OCI-M2 (cell line): ENCODE data around the gene APOL4.
"Not testable (repeated sequence)": the region's sequence is repeated elsewhere in the genome, so short reads cannot be mapped to it uniquely, and the experiment has no call there.

Experiments used
- DNase-seq: peaks from one replicate; lab custom pipeline; 2025; ENCODE audit not compliant: unreplicated experiment; lab: John Stamatoyannopoulos, UW

Gene APOL4

DNA sequence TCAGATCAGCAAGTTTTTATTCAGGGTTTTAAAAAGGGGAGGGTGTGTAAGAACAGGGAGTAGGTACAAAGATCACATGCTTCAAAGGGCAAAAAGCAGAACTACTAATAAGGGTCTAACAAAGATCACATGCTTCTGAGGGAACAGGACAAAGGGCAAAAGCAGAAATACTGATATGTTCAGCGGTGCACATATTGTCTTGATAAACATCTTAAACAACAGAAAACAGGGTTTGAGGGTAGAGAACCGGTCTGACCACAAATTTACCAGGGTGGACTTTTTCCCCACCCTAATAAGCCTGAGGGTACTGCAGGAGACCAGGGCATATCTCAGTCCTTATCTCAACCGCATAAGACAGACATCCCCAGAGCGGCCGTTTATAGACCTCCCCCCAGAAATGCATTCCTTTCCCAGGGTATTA, 7.9 kb upstream of the APOL4 start:
- not testable (repeated sequence) for DNase-seq

DNA sequence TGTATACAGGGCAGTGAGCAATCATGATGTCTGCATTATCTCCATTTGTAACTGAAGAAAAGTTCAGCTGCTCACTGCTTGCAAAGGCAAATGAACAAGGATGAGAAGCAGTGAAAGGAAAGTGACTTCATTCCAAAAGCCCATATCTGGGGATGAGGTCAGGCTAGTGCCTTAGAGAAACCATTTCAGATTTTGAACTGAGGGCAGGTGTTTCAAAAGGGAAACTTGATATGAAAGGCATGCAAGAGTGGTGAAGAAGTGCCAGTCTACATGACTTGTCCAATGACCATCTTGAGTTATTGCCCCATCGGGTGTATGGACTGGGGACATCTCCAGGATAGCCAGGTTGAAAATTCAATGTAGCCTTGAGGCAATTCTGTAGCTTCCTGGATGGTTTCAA, 7.3 kb upstream of the APOL4 start:
- DNase-seq: no peak

DNA sequence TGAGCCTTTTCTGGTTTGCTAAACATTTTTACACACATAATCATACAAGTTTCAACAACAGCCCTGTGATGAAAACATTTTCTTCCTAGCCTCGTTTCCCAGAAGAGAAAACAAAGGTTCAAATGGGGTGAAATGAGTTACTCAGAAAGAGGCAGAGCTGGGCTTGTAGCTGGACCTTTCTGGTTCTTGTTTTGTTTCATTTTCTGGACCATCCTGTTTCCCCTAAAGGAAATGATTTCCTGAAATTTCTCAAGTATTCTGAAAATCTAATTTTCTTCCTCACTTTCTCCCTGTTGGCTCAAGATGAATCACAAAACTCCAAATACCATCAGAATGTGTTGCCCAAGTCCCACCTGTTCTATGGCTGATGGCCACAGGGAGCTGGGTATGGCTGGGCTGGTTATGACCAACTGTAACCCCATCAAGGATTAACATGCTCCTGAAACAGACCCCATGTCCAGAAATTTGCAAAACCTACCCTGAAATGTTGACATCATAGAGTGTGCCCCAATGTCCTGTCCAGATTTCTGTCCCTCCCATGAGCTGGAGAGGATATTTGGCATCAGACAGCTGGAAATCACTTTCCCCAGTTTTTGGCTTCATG, 6.7 kb upstream of the APOL4 start:
- no peak for DNase-seq

DNA sequence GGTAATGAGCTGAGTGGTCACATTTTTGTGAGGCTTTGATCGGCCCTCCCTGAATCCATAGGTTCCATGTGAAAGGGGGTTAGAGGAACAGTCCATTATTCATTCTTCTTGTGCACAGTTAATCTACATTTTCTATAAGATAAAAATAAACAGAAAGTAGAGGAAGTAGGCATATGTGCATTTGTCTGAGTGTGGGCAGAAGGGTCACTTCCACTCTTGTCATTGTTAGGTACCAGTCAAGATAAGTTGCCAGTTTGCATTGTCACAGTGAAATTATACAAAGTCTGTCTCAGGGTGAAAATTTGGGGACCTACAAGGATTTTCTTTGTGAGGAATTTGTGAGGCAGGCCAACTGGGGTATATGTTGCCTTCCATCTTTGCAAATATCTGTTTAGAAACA, 4.6 kb upstream of the APOL4 start:
- no peak for DNase-seq

DNA sequence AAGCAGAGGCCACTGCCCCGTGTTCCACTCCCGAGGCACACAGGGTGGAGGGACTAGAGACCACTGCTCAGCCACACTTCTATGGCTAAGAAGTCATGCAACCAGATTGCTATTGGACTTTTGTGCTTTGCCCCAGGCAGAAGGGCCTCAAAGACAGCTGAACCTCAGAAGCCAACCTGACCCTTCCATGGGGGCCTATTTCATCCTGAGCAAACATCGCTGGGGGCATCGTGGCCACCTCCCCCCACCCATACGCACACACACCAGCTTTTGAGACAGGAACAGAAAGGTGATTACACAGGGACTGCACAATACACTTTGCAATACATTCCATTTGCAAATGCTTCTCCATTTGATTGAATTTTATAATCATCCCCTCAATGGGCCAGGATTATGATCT, 4.0 kb upstream of the APOL4 start:
- not testable (repeated sequence) for DNase-seq

DNA sequence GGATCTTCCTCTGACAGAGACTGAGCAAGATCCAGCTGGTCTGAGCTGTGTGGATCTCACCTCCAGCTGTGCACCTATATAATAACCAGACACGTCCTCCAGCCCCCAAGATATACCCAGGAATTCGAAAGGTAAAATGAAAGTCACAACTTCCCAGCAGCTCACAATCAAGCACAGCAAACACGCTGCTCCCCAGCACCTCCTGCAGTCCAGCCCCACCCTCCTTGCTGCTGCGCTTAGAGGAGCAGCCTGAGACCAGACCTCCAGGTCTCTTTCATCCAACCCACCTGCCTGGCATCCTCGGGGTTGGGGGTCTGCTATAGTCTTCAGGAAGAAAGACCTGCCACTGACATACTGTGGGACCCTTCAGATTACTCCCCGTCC, 3.0 kb upstream of the APOL4 start:
- no peak for DNase-seq

DNA sequence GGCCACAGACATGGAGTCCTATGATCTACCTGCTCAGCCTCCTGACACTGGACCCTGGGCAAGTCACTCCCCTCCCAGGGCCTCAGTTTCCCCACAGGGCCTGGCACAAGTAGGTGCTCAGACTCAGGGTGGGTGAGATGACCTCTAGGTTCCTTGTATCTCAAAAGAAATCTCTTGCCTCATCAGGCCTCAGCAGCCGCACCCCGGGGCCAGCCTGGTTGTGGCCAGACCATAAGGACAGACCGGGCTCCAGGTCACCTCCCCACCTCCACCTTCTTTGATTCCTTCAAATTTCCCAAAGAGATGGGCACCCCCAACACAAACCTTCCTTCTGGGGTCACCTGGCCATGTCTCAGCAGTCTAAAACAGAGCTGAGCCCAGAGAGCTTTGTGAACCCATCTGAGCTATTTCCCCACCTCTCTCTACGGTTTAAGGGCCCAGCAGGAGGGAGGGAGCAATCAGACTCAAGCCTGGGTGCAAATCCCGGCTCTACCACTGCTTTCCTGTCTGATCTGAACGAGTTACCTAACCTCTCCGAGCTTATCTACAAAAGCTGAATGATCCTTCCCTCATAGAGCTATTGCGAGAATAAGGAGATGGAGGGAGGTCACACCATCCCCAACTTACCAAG, 2.5 kb upstream of the APOL4 start:
- no peak for DNase-seq

DNA sequence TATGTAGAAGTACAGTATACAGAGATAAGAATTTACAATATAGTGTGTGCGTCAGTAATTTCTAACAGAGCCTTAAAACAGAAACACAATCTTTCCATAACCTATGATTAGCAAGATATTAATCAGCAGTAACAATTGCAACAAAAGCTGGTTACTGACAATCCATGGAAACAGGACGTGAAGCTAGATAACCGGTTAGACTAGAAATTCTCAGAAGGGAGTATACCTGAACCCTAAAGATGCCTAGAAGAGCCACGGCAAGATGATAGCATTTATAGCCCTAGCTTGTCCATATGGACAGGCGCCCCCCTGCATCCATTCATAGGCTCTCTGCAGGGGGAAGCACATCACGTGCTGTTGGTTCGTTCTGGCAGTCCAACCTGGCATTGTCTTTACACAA, 1.8 kb upstream of the APOL4 start:
- DNase-seq: not testable (repeated sequence)

DNA sequence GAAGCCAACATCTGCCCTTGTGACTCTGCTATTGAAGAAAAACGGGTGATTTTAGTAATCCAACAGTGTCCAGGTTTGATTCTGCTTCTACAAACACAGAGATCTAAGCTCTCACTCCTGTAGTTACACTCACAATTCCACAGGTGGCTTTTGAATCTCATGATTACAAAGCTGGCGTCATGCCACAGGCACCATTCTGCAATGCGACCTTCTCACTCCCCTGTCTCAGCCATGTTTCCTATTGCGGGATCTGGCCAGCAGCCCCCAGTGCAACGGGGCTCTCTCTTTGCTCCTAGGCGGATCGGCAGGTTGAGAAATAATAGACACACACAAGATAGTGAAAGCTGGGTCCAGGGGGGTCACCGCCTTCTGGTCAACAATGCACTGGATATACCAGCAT, 1.3 kb upstream of the APOL4 start:
- not testable (repeated sequence) for DNase-seq

DNA sequence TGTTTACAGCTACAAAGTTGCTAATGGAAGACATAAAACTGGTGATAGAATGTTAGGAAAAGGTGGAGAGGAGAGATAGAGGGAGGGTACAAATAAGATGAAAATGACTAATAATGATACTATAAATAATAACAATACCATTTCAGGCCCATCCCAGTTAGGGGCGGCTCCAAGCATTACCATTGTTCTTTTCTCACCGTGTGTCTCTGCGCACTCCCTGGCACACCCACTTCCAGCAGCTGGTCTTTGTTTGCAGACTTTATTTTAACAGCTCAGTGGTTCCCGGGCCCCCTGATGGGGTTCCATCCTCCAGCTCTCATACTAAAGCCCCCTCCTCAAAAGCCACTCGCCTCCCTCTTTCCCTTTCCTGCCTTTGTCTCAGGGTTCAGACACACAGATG, 584 bp downstream of the APOL4 start:
- not testable (repeated sequence) for DNase-seq

DNA sequence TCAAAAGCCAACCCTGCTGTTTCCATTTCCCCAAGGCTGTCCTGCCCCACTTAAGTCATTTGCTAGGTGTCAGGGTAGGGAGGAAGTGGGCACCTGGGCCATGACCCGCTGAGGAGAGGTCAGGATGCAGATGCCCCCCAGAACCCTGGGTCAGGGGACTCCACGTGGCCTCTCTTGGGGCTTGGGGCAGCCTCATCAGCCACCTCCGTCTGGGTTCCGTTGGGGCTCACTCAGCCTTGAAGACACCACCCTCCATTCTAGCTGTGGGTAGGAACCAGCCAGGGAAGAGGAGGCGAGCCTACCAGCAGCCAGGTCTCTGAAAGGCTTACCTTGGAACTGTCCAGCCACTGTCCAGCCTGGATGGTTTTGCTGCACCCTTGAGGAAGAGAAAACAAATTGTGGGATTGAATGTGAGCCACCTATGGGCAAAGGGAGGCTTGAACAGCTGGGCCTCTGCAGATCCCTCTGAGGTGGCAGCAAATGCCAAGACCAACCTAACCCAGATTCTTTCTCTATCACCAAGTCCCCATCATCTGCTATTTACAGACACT, 2.5 kb downstream of the APOL4 start:
- DNase-seq: no peak

DNA sequence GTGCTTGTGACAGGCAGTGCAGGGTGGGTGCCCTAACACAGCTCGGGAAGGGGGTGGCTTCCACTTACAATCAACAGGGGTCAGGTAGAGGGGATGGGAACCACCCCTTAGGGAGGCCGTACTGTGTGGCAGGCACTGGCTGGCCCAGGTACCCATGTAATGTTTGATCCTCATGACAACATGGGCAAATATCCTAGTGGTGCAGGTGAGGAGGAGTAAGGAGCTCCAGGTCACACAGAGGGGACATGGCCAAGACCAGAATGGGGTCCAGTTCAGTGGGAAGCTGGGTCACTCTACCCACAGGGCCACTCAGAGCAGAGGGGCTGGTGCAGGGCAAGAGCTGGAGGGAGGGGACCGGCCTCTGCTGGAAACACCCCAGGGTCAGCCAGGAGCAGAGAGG, 3.1 kb downstream of the APOL4 start:
- no peak for DNase-seq

DNA sequence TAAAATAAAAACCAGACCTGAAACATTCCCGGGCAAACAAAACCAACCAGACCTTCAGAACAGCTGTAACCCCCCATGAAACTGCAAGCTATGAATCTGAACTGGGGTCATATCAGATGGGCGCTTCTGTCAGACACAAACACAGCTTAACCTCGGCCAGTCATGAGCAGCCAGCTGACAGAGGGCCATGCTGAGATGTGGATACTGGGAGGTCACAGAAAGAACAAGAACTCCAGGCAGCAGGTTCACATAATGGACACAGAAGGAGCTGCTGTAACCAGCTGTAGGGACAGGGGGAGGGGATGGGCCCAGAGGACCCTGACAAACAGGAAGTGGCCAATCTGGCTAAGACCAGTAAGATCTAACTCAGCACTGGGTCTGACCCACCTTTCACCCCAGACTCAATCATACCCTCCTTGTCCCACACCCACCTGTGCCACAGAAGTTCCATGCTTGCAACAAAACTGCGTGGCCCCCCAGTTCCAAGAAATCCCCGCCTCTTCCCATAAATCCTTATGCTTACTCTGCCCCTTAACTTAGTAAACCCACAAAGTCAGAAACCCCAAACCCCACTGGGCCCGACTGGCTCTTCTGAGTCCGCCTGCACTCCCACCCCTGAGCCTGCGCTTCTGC, 4.0 kb downstream of the APOL4 start:
- no peak for DNase-seq

DNA sequence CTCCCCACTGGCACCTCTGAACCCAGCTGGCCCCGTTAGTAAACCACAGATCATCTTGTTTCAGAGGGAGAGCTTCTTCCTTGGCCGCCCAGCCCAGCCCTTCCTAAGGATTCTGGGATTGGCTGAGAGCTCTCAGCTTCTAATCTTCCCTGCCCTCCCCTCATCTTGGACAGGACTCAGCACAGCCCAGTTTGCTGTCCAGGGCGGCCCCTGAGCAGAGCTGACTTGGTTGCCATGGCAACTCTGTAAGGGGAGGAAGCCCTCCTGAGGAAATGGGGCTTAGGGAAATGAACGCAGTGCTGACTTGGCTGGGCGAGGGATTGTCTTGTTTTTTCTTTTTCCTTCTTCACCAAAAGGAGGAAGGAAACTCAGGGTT, 4.6 kb downstream of the APOL4 start:
- no peak for DNase-seq

DNA sequence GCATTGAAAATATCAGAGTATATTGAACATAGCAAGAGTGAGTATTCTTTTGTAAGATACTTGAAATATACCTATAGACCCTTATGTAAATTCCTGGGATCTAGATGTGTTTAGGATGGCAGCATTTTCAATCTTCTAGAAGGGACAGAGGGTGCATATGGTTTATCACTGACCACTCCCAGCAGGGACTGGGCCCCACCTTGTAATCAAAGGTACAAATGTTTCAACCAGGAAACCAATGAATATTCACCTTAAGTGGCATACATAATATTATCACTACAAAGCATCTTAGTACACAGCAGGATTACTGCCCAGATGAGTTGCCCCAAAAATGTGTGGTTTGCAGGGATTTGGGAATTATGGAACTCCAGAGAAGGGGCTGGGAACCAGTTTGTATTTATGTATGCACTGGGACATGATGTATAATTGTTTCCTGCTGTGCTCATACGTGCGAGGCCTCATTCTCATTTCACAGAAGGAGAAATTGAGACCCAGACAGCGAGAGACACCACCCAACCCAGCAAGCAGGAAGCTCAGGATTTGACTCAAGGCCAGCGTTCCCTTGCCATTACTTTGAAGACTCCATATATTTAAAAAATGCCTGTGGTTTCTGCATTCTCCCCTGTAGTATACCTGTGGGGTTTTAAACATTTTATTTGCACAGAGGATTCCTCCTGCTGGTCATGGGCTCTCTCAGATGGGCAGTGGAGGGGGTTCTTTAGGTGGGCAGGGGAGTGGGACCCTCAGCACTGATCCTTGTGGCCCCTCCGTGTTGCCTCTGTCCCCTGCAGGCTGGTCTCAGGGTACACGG, 5.2 kb downstream of the APOL4 start:
- DNase-seq: no peak

DNA sequence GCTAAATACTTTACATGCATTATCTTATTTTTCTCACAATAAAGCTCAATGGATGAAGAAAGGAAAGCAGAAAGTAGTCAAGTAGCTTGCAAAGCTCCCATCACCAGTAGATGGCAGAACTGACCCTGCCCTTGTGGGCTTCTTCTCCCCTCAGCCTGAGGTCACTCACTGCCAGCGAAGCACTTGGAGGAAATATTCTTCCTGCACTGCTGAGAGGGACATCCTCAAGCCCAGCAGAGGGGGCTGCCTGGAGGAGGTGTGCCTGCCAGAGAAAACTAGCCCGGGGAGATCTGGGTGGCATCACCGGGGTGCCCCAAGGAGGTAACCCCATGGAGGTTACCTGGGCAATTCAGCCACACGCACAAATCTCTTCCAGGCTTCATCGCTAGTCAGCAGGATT, 6.6 kb downstream of the APOL4 start:
- no peak for DNase-seq

DNA sequence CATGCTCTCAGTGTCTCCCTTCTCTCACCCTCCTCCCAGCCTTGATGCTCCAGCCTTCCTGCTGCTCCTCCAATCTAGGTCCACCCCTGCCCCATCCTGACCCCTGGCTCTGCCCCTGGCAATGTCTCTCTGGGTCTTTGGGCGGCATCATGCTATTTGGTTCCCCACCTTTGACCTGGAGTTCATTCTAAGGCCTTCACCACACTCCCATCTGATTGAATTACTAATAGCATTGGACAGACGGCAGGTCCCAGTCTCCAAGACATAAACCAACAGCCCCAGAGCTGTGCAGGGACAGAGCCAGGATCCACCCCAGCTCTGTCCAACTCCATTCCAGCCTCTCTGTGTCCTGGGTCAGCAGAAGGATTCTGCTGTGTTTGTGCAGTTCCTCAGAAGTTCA, 7.2 kb downstream of the APOL4 start:
- no peak for DNase-seq

DNA sequence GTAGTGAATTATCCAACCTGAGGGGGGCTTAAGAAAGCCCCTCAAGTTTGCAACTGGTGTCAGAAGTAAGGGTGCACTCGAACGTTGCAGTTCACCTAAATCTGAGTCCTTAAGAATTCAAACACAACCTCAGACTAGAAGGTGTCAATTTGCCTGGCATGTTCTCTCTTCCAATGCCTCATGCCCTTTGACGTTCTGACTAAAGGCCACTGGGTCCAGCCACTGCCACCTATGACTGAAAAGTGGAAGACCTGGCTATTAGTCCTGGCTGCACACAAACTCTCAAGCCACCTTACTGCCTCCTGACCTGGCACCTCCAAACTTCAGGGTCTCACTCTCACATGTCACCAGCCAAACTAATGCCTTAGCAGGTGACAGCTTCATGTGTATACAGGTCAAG, 8.0 kb downstream of the APOL4 start:
- DNase-seq: no peak

DNA sequence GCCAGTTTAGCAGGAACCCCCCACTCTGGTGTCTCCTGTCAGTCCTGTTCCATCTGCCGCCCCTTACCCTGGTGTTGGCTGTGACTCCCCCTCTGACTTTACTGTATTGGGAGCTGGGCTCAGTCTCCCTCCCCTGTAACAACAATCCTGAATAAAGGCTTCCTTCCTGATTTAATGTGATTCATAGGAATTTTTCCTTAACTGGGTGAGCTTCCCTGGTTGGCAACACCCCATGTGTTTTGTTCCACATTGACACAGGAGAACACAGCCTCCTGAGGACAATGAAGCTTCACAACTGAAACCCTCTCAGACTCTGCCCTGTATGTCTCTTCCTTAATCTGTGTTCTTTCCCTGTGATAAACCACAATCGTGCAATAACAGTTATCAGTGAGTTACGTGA, 8.4 kb downstream of the APOL4 start:
- no peak for DNase-seq

DNA sequence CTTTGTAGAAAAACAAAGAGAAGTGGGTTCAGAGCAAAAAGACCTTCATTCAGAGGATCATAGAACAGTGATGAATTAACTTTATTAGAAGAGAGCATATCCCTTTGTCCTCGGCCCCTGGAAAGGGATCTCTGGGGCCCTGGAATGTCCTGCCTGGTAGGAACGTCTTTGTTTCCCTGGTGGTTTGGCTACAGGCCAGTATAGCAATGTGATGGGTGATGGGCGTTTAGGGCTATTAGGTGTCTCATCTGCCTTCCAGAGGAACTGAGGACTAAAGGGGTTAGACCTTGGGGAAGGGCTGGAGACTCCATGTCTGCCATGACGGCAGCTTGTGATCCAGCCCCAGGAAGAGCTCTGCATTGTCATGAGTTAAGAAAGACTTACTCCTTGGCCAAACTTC, 9.1 kb downstream of the APOL4 start:
- no peak for DNase-seq

DNA sequence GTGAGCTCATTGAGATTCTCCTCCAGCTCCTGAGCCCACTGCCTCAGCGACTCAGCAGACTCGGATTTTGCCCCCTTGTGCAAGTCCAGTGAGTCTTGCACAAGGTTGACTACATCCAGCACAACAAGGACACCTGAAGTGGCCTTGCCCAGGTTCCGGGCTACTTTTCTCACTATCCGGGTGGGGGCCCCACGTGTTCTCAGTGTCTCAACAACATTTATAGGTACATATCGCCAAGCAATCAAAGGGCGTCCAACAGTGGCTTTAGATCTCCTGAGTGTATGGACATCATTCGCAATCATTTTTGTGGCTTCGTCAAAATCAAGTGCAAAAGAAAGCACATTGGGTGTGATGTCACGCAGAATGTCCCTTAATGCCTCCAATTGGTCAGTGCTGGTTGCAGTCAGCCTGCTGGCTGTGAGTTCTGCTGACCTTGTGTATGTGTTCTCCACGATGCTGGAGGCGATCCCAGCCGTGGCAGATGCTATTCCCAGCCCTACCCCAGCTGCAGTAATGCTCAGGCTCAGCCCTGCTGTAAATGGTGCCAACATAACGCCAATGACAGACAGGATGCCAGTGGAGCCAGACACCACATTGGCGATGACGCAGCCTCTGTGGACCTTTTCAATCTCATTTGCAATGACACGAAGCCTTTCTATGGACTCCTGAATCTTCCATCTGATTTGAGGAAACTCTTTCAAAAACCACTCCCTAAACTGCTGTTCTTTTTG, 10.3 kb downstream of the APOL4 start:
- DNase-seq: no peak
